Esophagus squamous epithelium (tissue), 4 donors: ENCODE data around the gene DYNLRB1.

Source experiments
- CTCF ChIP-seq, 6 experiments: fragments of 450-650 bp in 4 of 6; fragments of 200-600 bp in 2 of 6; sonication (generic) in 2 of 6; IDR thresholded peaks; one replicate each; pipeline ENCODE4 v1.5.1; 2016 to 2019; ENCODE audit warnings: antibody characterized with exemption in 6 of 6, mild to moderate bottlenecking in 4 of 6, moderate library complexity in 4 of 6
- POLR2A ChIP-seq, 4 donors: fragments of 450-650 bp; IDR thresholded peaks; one replicate each; pipeline ENCODE4 v1.6.1; 2017; ENCODE audit warnings: antibody characterized with exemption in 4 of 4, mild to moderate bottlenecking in 4 of 4, moderate library complexity in 3 of 4

- TF ChIP-seq CTCF (IDR thresholded peaks at IDR 0.05): no peak
- TF ChIP-seq POLR2A (IDR thresholded peaks at IDR 0.05): no peak
Observed at GRCh38 chr20:34479627-34480026, 36.6 kb upstream of the DYNLRB1 start.
